Lung (tissue), 12 donors: ENCODE data around the gene CCNE1. TPM values are rescaled to one million over a fixed set of nuclear protein-coding genes. Genes with fewer than 3 reads are reported as not detected.

Experiments used
- ATAC-seq: fragments of 200-7000 bp; cut with Tn5 transposase; one replicate; pipeline ENCODE4 v1.9.1; 2020; ENCODE audit warnings: moderate number of reproducible peaks; ENCODE audit not compliant: insufficient read depth, low FRiP score
- DNase-seq, 3 donors: peaks; one replicate each; pipeline ENCODE4 v3.0.0-alpha.2; 2013 to 2017
- H3K27ac ChIP-seq, 2 donors: one replicate each; pipeline ENCODE4 v1.5.1; 2013; ENCODE audit warnings: mild to moderate bottlenecking in 2 of 2, moderate library complexity in 2 of 2, control low read depth in 1 of 2, inconsistent platforms in 1 of 2, low read depth in 1 of 2, low read length in 1 of 2
- H3K27me3 ChIP-seq, 3 donors: one replicate each; pipeline ENCODE4 v1.5.1; 2013; ENCODE audit warnings: low read length in 2 of 3; ENCODE audit not compliant: control insufficient read depth in 3 of 3, insufficient read depth in 3 of 3
- H3K36me3 ChIP-seq, 4 donors: one replicate each; pipeline ENCODE4 v1.5.1; 2013; ENCODE audit warnings: low read length in 4 of 4, mild to moderate bottlenecking in 1 of 4, moderate library complexity in 1 of 4; ENCODE audit not compliant: control insufficient read depth in 4 of 4, insufficient read depth in 4 of 4
- H3K4me1 ChIP-seq, 5 donors: one replicate each; pipeline ENCODE4 v1.5.1; 2013; ENCODE audit warnings: low read length in 5 of 5, mild to moderate bottlenecking in 2 of 5, moderate library complexity in 1 of 5; ENCODE audit not compliant: control insufficient read depth in 5 of 5, insufficient read depth in 5 of 5
- H3K4me3 ChIP-seq: one replicate; pipeline ENCODE4 v1.5.1; 2013; ENCODE audit warnings: mild to moderate bottlenecking, control low read depth, moderate library complexity
- H3K9ac ChIP-seq, 2 donors: one replicate each; pipeline ENCODE4 v1.5.1; 2013; ENCODE audit warnings: low read length in 2 of 2, control low read depth in 1 of 2; ENCODE audit not compliant: insufficient read depth in 1 of 2
- H3K9me3 ChIP-seq, 4 donors: one replicate each; pipeline ENCODE4 v1.5.1; 2013; ENCODE audit warnings: low read length in 3 of 4, mild to moderate bottlenecking in 1 of 4, moderate library complexity in 1 of 4; ENCODE audit not compliant: control insufficient read depth in 4 of 4, insufficient read depth in 3 of 4
- CTCF ChIP-seq: IDR thresholded peaks from 2 replicates; pipeline ENCODE4 v1.5.1; 2012; ENCODE audit warnings: mild to moderate bottlenecking; ENCODE audit errors: control extremely low read depth, extremely low read depth
- WGBS, 2 donors: extraction: QIAGEN DNeasy Blood & Tissue Kit; methylation state at CpG; one replicate each; pipeline ENCODE4 v1.1.7; 2013; 5-methylcytosine and 5-hydroxymethylcytosine counted together
- polyA plus RNA-seq, 2 donors: library from polyadenylated mRNA; stranded (reverse); fragments of 200-250 nt; gene quantifications; one replicate each; pipeline ENCODE4 v1.2.1, GENCODE V29; 2013
- total RNA-seq, 2 donors: library from RNA; depleted of rRNA in 1 of 2; stranded (reverse); fragments of >200 nt in 1 of 2; gene quantifications; one replicate each; pipeline ENCODE4 v1.2.1, GENCODE V29; 2014 to 2021
- donor health status: control.
- donor health status: control.
- donor health status: Bipolar disorder and iron deficiency.
- donor health status: healthy.
- donor health status: DM: yes; HTN: yes; CAD: no.

CCNE1 gene
- total and polyA plus RNA-seq, 4 donors: 0.97 to 1.9 (median 1.4) TPM

- WGBS, 2 donors: 62 to 69% methylated on average over 5 of the region's 5 CpGs
- Histone ChIP-seq H3K9me3 (peaks cover 0 to 8% (median 0%) of the 10 kb centered on the region in 4 donors), H3K9ac (no peak overlapping the region), H3K36me3 (no peaks in the 10 kb centered on the region), H3K4me3 (no peak overlapping the region), H3K27ac (no peak overlapping the region), H3K27me3 (peaks cover 0 to 4% (median 0%) of the 10 kb centered on the region in 3 donors), H3K4me1 (no peaks in the 10 kb centered on the region)
- TF ChIP-seq CTCF: no peak
- DNase-seq (no peak), ATAC-seq (no peak)
Observed at GRCh38 chr19:29866011-29866410, 54.2 kb downstream of the CCNE1 start.

DNA sequence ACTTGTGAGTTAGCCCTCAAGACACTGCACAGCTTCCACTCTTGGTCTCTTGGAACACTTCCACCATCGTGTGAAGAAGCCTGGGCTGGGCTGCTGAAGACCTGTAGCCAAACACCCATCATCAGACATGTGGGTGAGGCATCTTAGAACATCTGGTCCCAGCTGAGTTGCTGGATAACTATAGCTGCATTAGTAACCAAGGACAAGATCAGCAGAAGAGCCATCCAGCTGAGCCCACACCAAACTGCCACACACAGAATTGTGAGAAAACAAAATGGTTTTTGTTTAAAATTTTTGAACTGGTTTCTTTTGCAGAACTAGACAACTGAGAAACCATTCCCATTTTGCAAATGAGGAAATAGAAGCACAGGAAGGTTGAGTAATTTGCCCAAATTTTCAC, 56.2 kb downstream of the CCNE1 start:
- Histone ChIP-seq H3K4me3 (no peak overlapping the region), H3K9me3 (peaks cover 0 to 8% (median 0%) of the 10 kb centered on the region in 4 donors), H3K4me1 (peaks cover 0 to under 1% (median 0%) of the 10 kb centered on the region in 5 donors), H3K27me3 (peaks cover 0 to 11% (median 0%) of the 10 kb centered on the region in 3 donors), H3K27ac (no peak overlapping the region), H3K9ac (no peak overlapping the region), H3K36me3 (no peaks in the 10 kb centered on the region)
- DNase-seq (no peak), ATAC-seq (no peak)
- TF ChIP-seq CTCF: no peak
- WGBS, 2 donors: 87 to 95% methylated on average over 1 of the region's 1 CpG

DNA sequence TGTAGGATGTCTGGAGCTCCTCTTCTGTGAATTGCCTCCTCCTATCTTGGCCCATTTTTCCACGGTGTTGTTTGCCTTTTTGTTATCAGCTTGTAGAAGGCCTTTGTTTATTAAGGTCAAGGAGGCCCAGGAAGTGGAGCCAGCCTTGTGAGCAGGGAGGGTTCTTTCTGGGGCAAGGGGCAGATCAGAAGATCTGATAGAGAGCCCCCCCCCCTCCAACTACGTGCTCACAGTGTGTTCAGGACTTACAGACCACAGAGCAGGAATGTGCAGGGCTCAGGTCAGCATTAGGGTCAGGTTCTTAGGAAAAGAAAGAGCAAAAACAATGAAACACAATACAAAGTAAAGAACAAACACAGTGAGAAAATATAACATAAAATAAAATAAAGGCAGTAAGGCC, 59.4 kb downstream of the CCNE1 start:
- 38 to 43% methylated on average over 2 of the region's 2 CpGs for WGBS, 2 donors
- Histone ChIP-seq H3K4me3 (no peak overlapping the region), H3K9me3 (peaks cover 0 to 8% (median 0%) of the 10 kb centered on the region in 4 donors), H3K36me3 (no peaks in the 10 kb centered on the region), H3K27ac (no peak overlapping the region), H3K4me1 (peaks cover 0 to 8% (median 0%) of the 10 kb centered on the region in 5 donors), H3K27me3 (peaks cover 0 to 13% (median 0%) of the 10 kb centered on the region in 3 donors), H3K9ac (no peak overlapping the region)
- ATAC-seq (no peak), DNase-seq (no peak)
- no peak for TF ChIP-seq CTCF

DNA sequence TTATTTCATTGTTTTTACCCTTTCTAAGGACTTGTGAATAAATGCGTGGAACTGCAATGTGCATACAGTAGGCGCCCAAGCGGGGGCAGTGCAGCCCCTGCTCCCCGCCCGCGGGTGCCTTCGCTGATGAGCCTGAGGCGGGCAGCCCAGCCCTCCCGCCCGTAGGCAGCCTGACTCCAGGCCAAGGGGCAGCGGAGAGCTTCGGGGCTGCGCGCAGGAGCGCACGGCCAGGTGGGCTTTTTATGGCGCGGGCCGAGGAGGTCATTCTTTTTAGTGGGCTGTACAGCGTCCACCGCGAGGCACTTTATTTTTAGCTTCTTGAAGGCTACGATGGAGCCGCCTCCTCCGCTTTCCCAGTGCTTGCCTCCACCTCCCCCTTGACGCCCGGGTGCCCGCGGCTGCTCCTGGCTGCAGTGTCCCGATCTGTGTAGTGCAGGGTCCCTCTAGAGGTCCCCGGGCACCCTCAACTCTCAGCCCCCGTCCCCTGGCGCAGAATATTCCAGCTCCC, 60.5 kb downstream of the CCNE1 start:
- WGBS, 2 donors: 8 to 13% methylated on average over 29 to 33 of the region's 33 CpGs
- ATAC-seq: no peak
- peak in 2 of 3 donors; percentile 15 to 17 for DNase-seq
- H3K36me3 ChIP-seq: no peaks in the 10 kb centered on the region
- H3K27ac ChIP-seq: no peak overlapping the region
- no peak overlapping the region for H3K9ac ChIP-seq
- TF ChIP-seq CTCF: no peak
- peaks cover 0 to 7% (median 0%) of the 10 kb centered on the region in 4 donors for H3K9me3 ChIP-seq
- no peak overlapping the region for H3K4me3 ChIP-seq
- peaks cover 0 to 13% (median 0%) of the 10 kb centered on the region in 3 donors for H3K27me3 ChIP-seq
- peaks cover 0 to 8% (median 0%) of the 10 kb centered on the region in 5 donors for H3K4me1 ChIP-seq
